SK-N-MC (cell line): ENCODE results near the gene FAM78A.
A peak's percentile ranks its signal among the peaks of the same experiment; 100 is the strongest.

Source experiments
- DNase-seq: peaks from one replicate; pipeline ENCODE4 v3.0.0-alpha.2; 2011; ENCODE audit warnings: low read depth, low spot score
- H3K27ac ChIP-seq: fragments of 200-600 bp; sonication (generic); 2 replicates; pipeline ENCODE4 v1.5.1; 2016; ENCODE audit warnings: mixed run types
- H3K36me3 ChIP-seq: fragments of 200-600 bp; sonication (generic); 2 replicates; pipeline ENCODE4 v1.6.1; 2017; ENCODE audit warnings: antibody characterized with exemption, low read length, mixed read lengths; ENCODE audit not compliant: insufficient read depth
- H3K4me3 ChIP-seq: fragments of 200-600 bp; sonication (generic); 2 replicates; pipeline ENCODE4 v1.5.1; 2016
- H3K9ac ChIP-seq: fragments of 200-600 bp; sonication (generic); 2 replicates; pipeline ENCODE4 v1.8.0; 2017; ENCODE audit warnings: mixed run types, mixed read lengths; ENCODE audit not compliant: insufficient read length
- H3K9me3 ChIP-seq: fragments of 200-600 bp; sonication (generic); 2 replicates; pipeline ENCODE4 v1.6.1; 2017; ENCODE audit warnings: low read depth, mild to moderate bottlenecking, antibody characterized with exemption, low read length, moderate library complexity, mixed read lengths
- EZH2 ChIP-seq: fragments of 200-600 bp; sonication (generic); IDR thresholded peaks from one replicate; pipeline ENCODE4 v1.6.1; 2017; ENCODE audit warnings: antibody characterized with exemption
- FOXP2 ChIP-seq: optimal IDR thresholded peaks from 2 replicates; pipeline ENCODE3; 2011; ENCODE audit warnings: mild to moderate bottlenecking, moderate library complexity; ENCODE audit not compliant: insufficient read depth; ENCODE audit errors: extremely low read length, control extremely low read depth
- POLR2AphosphoS5 ChIP-seq: IDR thresholded peaks from 2 replicates; pipeline ENCODE4 v1.6.1; 2012; ENCODE audit warnings: mild to moderate bottlenecking, low read depth, low read length, borderline replicate concordance

Gene FAM78A

DNA sequence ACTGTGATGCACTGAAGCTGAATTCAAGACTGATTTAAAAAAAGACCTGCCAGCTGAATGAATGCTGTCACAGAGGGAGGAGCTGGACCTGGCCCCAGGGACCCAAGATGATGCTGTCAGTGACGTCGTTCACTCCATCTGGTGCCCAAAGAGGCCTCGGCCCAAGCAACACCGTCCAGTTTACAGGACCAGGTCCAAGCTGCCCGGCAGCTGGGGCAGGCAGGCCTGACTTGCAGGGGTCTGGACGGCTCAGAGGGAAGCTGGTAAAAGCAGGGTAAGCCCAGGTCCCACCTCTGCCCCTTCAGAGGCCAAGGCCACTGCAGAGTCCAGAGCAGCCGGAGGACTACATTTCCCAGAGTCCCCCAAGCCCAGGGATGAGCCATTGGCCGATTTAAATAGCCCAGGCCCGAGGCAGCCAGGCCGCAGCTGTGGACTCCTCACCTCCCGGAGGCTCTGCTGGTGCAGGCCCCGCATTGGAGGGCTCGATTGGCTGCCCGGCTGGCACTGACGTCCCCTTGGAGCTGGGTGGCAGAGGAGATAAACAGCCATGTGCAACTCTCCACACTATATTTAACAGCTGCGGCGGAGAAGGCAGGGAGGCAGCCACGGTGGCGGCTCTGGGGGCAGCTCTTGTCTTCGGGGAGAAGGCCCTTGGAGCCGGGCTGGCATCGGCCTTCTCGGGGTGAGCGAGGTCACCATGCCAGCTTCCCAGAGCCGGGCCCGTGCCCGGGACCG is 13.2 kb upstream of the FAM78A start, which contains the start of gene PLPP7:
TSS of gene PLPP7 (plus strand) at position 423 of the 735 bp plus-strand sequence. CDS start at position 698, 275 bp downstream.
- DNase-seq, result no peak
- H3K27ac ChIP-seq, result no peak within 1 kb of the TSS
- no peaks in the 10 kb centered on the region for H3K36me3 ChIP-seq
- no peak for TF ChIP-seq EZH2
- no peaks in the 10 kb centered on the region for H3K9me3 ChIP-seq
- H3K9ac ChIP-seq, result no peak within 1 kb of the TSS
- no peak within 1 kb of the TSS for H3K4me3 ChIP-seq

DNA sequence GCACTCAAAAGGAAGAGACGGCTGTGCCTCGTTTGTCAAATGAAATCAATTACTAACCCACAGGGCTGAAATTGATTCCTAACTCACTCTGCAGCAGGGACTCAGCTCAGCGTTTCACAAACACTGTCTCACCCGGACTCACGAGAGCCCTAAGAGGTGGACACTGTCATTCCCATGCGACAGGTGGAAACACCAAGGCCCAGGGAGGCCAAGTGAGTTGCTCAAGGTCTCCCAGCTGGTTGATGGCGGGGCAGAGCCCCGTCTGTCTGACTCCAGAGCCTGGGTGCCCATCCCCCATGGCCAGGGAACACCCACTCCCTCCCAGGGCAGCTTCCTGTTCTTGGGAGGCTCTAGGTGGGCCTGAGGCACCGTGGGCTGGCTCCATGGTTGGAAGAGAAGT is 11.9 kb upstream of the FAM78A start:
- Histone ChIP-seq H3K9me3 (no peaks in the 10 kb centered on the region), H3K4me3 (no peak overlapping the region), H3K9ac (no peak overlapping the region), H3K27ac (no peak overlapping the region), H3K36me3 (no peaks in the 10 kb centered on the region)
- no peak for DNase-seq
- TF ChIP-seq EZH2 (no peak), POLR2AphosphoS5 (no peak), FOXP2 (no peak)

DNA sequence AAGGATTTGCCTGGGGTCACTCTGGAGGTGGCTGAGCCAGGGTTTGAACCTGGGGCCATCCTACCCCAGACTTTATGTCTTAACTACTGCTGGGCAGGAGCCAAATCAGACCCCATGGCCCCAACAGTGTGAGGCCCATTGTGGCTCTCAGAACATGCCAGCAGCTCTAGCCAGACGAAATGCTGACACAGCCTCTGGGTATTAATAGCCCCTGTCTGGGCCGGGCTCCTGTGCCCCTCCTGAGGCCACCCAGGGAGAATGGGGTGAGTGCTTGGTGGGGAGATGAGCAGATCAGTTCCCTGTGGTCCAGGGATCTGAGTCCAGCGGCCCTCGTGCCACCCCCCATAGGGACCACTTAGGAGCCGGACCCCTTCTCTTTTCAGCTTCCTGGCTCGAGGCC is 11.0 kb upstream of the FAM78A start:
- no peak overlapping the region for H3K27ac ChIP-seq
- TF ChIP-seq EZH2, result no peak
- TF ChIP-seq POLR2AphosphoS5, result no peak
- no peak for TF ChIP-seq FOXP2
- H3K4me3 ChIP-seq, result no peak overlapping the region

DNA sequence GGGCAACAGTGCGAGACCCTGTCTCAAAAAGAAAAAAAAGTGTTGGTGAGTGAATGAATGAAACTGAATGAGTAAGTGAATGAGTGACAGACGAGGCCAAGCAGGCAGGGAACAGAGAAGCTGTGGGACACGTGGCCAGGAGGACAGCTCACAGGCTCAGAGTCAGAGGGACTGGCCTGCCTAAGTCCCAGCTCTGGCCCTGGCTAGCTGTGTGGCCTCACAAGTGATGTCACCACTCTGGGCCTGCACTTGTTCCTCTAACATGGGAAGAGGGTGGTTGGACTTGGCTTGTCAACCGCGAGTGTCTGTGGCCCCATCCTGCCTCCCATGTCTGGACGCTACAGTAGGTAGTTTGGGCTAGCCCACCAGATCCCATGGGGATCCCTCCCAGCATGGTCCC is 8.5 kb upstream of the FAM78A start:
- Histone ChIP-seq H3K9me3 (no peaks in the 10 kb centered on the region), H3K4me3 (no peak overlapping the region), H3K27ac (no peak overlapping the region), H3K9ac (no peak overlapping the region), H3K36me3 (no peaks in the 10 kb centered on the region)
- DNase-seq, result no peak
- TF ChIP-seq EZH2 (no peak), POLR2AphosphoS5 (no peak), FOXP2 (no peak)

More for the DNA sequence above, 11.0 kb upstream of the FAM78A start:
- DNase-seq, result no peak
- no peaks in the 10 kb centered on the region for H3K9me3 ChIP-seq
- no peaks in the 10 kb centered on the region for H3K36me3 ChIP-seq
- H3K9ac ChIP-seq, result no peak overlapping the region

DNA sequence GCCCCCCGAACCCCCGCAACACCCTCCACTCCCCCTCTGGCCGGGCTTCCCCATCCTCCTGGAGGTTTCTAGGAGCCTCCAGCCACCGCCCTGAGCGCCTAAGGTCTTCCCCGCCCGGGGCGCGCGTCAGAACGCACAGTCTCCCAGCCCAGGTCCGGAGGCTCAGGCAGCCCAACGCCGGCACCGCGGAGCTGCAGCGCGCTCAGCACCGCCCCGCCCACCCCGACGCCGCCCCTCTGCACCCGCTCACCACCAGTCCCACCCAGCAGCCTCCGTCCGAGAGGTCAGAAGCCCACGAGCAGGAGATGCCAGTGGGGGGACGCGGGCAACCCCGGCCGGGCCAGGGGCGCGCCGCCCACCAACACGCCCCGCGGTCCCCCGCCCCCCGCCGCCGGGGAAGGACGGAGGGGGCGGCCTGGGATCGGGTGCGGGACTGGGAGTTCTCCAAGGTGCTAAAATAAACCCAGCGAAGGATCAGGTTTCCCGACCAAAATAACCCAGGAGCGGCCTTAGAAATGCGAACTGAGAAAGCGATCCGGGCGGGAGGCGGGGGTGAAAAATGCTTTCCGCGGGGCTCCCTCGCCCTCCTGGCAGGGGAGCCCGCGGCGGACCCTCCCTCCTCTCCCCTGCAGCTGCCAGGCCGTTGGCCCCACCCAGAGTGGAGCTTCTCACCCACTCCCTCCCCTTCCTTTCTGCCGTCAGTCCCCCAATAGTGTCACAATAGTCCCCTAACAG is 6.5 kb upstream of the FAM78A start:
- H3K27ac ChIP-seq, result no peak overlapping the region
- H3K9me3 ChIP-seq, result no peaks in the 10 kb centered on the region
- no peak overlapping the region for H3K9ac ChIP-seq
- TF ChIP-seq FOXP2 (no peak), EZH2 (no peak), POLR2AphosphoS5 (no peak)
- H3K36me3 ChIP-seq, result no peaks in the 10 kb centered on the region
- no peak for DNase-seq
- peak overlapping the region; percentile 45; the same call in 1 of the 2 replicates for H3K4me3 ChIP-seq

DNA sequence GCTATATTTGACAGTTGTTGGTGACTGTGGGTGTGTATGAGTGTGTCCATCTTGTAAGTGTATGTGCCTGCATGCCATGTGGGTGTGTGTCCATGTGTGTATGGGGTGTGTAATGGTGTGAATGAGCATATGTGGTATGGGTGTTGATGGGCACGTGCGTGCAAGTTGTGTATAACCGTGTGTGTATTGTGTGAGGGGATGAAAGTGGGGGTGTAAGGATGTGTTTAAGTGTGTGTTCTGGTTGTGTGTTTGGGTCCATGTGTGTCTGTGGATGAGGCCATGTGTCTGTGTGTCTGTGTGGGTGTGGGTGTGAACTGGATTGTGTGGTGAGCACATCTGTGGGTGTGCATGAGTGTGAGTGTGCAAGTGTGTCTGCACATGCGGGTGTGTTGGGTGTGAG is 5.9 kb upstream of the FAM78A start:
- Histone ChIP-seq H3K9me3 (no peaks in the 10 kb centered on the region), H3K4me3 (no peak overlapping the region), H3K9ac (no peak overlapping the region), H3K27ac (no peak overlapping the region), H3K36me3 (no peaks in the 10 kb centered on the region)
- no peak for DNase-seq
- no peak for TF ChIP-seq POLR2AphosphoS5
- no peak for TF ChIP-seq EZH2
- TF ChIP-seq FOXP2, result no peak

DNA sequence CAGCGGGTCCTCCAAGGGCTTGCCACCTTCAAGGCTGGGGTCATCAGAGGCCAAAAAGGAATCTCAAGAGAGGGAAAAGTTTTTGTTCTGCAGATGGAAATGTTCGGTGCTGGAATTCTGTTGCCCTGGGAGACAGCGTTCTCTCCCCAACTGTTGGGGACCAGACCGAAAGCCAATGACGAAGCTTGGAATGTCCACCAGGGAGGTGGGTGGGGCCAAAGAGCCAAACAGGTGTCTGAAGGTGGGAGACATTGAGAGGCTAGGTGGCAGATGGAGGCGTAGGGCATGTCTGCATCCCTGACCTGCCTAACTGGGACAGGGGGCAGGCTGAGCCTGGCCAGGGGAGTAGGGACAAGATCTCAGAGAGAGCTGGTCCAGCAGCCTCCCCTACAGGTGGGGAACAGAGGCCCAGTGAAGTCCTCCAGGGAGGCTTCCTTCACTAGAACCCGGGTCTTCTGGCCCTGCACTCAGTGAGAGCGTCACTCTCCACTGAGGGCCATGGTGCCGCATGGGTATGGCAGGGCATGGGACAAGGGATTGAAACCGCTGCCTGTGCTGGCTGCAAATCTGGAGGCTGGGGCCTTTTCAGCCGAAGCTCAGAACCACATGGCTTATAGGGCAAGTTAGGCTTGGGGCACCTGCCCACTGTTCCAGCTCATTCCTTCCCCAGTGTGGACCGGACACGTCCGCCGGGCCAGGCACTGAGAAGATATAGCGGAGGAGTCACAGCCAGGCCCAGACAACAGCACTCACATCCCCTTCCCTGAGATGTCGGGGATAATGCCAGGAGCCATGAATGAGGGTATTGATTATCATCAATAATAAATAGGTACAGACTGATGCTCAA is 5.0 kb upstream of the FAM78A start:
- H3K9me3 ChIP-seq, result no peaks in the 10 kb centered on the region
- no peak overlapping the region for H3K4me3 ChIP-seq
- no peak overlapping the region for H3K27ac ChIP-seq
- no peak for DNase-seq
- TF ChIP-seq EZH2 (no peak), POLR2AphosphoS5 (no peak), FOXP2 (no peak)
- H3K36me3 ChIP-seq, result no peaks in the 10 kb centered on the region
- H3K9ac ChIP-seq, result no peak overlapping the region

DNA sequence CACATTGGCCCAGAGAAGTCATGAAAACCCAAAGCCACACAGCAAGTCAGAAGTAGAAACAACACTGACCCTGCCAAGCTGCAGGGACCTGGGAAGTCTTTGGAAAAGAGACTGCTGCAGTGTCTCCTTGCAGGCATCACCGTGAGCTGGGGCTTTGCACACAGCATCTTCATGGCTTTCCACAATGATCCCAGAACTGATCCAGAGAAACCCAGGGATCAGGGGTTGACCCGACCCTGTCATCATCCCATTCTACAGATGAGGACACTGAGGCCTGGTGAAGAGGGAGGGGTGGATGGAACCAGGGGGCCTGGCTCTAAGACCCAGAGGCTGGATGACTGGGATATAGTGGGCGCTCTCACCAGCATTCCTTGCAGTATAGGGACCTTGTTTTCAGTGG is 4.3 kb upstream of the FAM78A start:
- Histone ChIP-seq H3K9ac (no peak overlapping the region), H3K4me3 (no peak overlapping the region), H3K9me3 (no peaks in the 10 kb centered on the region), H3K36me3 (no peaks in the 10 kb centered on the region), H3K27ac (no peak overlapping the region)
- DNase-seq, result no peak
- TF ChIP-seq FOXP2, result no peak
- no peak for TF ChIP-seq POLR2AphosphoS5
- no peak for TF ChIP-seq EZH2
